Measurements from ENCODE around the gene FAM72B.
"Not testable (repeated sequence)": the region's sequence is repeated elsewhere in the genome, so short reads cannot be mapped to it uniquely, and the experiment has no call there.

Gene FAM72B

DNA sequence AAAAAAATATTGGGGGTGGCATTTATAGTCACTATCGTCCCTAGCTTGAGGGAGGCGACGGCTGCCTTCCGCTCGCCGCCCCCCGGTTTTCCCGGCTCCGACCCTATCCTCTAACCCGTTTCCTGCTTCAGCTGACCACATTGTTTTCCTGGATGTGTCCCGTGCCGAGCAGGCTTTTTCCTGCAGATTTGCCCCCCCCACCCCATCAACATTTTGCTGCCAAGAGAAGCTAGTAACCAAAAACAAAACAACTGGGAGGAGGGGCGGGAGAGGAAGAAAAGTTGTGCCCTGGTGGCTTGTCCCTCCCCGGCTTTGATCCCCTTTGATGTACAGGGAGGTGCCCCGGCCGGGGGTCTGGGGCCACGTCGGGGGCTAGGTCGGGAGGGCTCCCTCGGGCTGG is 2.1 kb upstream of the FAM72B start:
- not testable (repeated sequence) for H4K91ac ChIP-seq (ENCODE audit: low read depth, low read length, poor library complexity); H3K36me3 ChIP-seq (replicated peaks in 1 of 2; ENCODE audit: control insufficient read depth in 2 of 2, insufficient read depth in 2 of 2, low read length in 2 of 2); H3K14ac ChIP-seq (ENCODE audit: low read length); H2BK15ac ChIP-seq (ENCODE audit: low read length); H2BK120ac ChIP-seq (ENCODE audit: low read depth, low read length); H3K9ac ChIP-seq (ENCODE audit: low read depth, low read length, poor library complexity); H2AFZ ChIP-seq (ENCODE audit: low read length); H3K23ac ChIP-seq (ENCODE audit: low read depth, low read length, poor library complexity); H2AK5ac ChIP-seq (ENCODE audit: low read depth, low read length); H2BK5ac ChIP-seq (ENCODE audit: low read length); H3K4me3 ChIP-seq (ENCODE audit: low read length in 2 of 2); H3K18ac ChIP-seq (ENCODE audit: low read length); H3K79me1 ChIP-seq (ENCODE audit: low read depth, low read length); H3K9me3 ChIP-seq (replicated peaks in 1 of 2; ENCODE audit: control insufficient read depth in 2 of 2, insufficient read depth in 1 of 2, low read depth in 1 of 2, low read length in 2 of 2); H3K4me1 ChIP-seq (ENCODE audit: control insufficient read depth in 2 of 2, insufficient read depth in 1 of 2, low read depth in 1 of 2, low read length in 2 of 2); H2BK12ac ChIP-seq (ENCODE audit: low read length); H3K4ac ChIP-seq (ENCODE audit: low read length); H3K4me2 ChIP-seq (ENCODE audit: insufficient read depth, low read length, poor library complexity, severe bottlenecking); DNase-seq (ENCODE audit: low spot score); H3K27ac ChIP-seq (replicated peaks; ENCODE audit: low read length); H4K8ac ChIP-seq (ENCODE audit: low read depth, low read length); H3K27me3 ChIP-seq (ENCODE audit: control insufficient read depth in 3 of 3, insufficient read depth in 3 of 3, low read depth in 1 of 3, low read length in 3 of 3)
- WGBS, 2 donors (ENCODE audit: extremely low coverage in 2 of 2, insufficient read length in 2 of 2, insufficient replicate concordance in 1 of 2) = no CpG with 5 or more reads among the region's 20 CpGs

DNA sequence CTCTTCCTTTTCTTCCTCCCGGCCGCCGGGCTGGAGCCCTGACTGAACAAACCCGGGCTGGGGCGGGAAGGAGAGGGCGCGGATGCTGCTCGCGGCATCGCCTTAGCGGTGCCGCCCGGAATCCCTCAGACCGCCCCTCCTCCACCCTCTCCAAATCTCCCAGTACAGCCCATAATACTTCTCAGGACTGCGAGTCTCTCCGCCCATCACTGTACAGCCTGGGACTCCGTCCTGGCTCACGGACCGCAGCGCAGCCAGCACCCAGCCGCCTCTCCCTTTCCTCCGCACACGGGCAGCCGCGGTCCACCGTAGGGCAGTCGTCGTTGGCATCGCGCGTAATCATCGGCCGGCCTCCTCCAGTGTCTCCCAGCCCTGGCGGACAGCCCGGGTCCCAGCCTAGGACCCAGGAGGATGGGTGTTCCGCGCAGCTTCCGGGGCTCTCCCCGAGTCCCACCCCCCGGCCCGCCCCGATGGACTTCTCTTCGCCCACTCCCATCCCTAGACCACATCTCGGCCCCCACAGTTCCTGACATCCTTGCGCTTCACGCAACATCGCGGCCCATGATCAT is 1.1 kb upstream of the FAM72B start:
- H3K9ac ChIP-seq (ENCODE audit: low read depth, low read length, poor library complexity); H3K4me1 ChIP-seq (ENCODE audit: control insufficient read depth in 2 of 2, insufficient read depth in 1 of 2, low read depth in 1 of 2, low read length in 2 of 2); H3K79me1 ChIP-seq (ENCODE audit: low read depth, low read length); H2BK5ac ChIP-seq (ENCODE audit: low read length); H2BK15ac ChIP-seq (ENCODE audit: low read length); H3K27me3 ChIP-seq (ENCODE audit: control insufficient read depth in 3 of 3, insufficient read depth in 3 of 3, low read depth in 1 of 3, low read length in 3 of 3); H3K23ac ChIP-seq (ENCODE audit: low read depth, low read length, poor library complexity); H3K9me3 ChIP-seq (replicated peaks in 1 of 2; ENCODE audit: control insufficient read depth in 2 of 2, insufficient read depth in 1 of 2, low read depth in 1 of 2, low read length in 2 of 2); H3K4ac ChIP-seq (ENCODE audit: low read length); H4K91ac ChIP-seq (ENCODE audit: low read depth, low read length, poor library complexity); H2AFZ ChIP-seq (ENCODE audit: low read length); H3K18ac ChIP-seq (ENCODE audit: low read length); H3K4me2 ChIP-seq (ENCODE audit: insufficient read depth, low read length, poor library complexity, severe bottlenecking); DNase-seq (ENCODE audit: low spot score); H2AK5ac ChIP-seq (ENCODE audit: low read depth, low read length); H4K8ac ChIP-seq (ENCODE audit: low read depth, low read length); H2BK120ac ChIP-seq (ENCODE audit: low read depth, low read length); H3K27ac ChIP-seq (replicated peaks; ENCODE audit: low read length); H3K4me3 ChIP-seq (ENCODE audit: low read length in 2 of 2); H3K14ac ChIP-seq (ENCODE audit: low read length); H2BK12ac ChIP-seq (ENCODE audit: low read length); H3K36me3 ChIP-seq (replicated peaks in 1 of 2; ENCODE audit: control insufficient read depth in 2 of 2, insufficient read depth in 2 of 2, low read length in 2 of 2): not testable (repeated sequence)
- no CpG with 5 or more reads among the region's 48 CpGs for WGBS, 2 donors (ENCODE audit: extremely low coverage in 2 of 2, insufficient read length in 2 of 2, insufficient replicate concordance in 1 of 2)

DNA sequence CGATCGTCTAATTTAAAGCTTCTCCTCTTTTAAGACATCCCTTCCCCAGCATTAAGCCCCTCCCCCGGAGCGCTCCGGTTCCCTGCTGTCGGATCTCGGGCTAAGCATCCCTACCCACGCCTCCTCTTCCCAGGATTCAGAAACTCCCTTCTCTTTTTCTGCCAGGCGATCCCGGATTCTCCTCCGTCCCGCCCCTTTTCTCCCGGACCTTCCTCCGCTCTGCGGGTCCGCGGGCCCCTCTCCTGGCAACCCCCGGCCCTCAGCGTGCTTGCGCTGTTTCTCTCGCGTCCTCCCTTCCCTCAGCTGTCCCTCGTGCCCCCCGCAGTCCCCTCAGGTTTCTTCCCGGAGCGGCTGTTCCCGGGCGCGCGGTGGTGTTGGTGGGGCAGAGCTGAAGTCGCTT is 273 bp downstream of the FAM72B start:
- H3K36me3 ChIP-seq (replicated peaks in 1 of 2; ENCODE audit: control insufficient read depth in 2 of 2, insufficient read depth in 2 of 2, low read length in 2 of 2); H4K8ac ChIP-seq (ENCODE audit: low read depth, low read length); H3K27ac ChIP-seq (replicated peaks; ENCODE audit: low read length); H4K91ac ChIP-seq (ENCODE audit: low read depth, low read length, poor library complexity); H2AK5ac ChIP-seq (ENCODE audit: low read depth, low read length); H2BK12ac ChIP-seq (ENCODE audit: low read length); H3K18ac ChIP-seq (ENCODE audit: low read length); H2BK15ac ChIP-seq (ENCODE audit: low read length); H2BK5ac ChIP-seq (ENCODE audit: low read length); H3K9ac ChIP-seq (ENCODE audit: low read depth, low read length, poor library complexity); H3K23ac ChIP-seq (ENCODE audit: low read depth, low read length, poor library complexity); H2BK120ac ChIP-seq (ENCODE audit: low read depth, low read length); H3K27me3 ChIP-seq (ENCODE audit: control insufficient read depth in 3 of 3, insufficient read depth in 3 of 3, low read depth in 1 of 3, low read length in 3 of 3); H3K4me1 ChIP-seq (ENCODE audit: control insufficient read depth in 2 of 2, insufficient read depth in 1 of 2, low read depth in 1 of 2, low read length in 2 of 2); H3K4ac ChIP-seq (ENCODE audit: low read length); H3K79me1 ChIP-seq (ENCODE audit: low read depth, low read length); H3K14ac ChIP-seq (ENCODE audit: low read length); H3K9me3 ChIP-seq (replicated peaks in 1 of 2; ENCODE audit: control insufficient read depth in 2 of 2, insufficient read depth in 1 of 2, low read depth in 1 of 2, low read length in 2 of 2): not testable (repeated sequence)
- WGBS, 2 donors (ENCODE audit: extremely low coverage in 2 of 2, insufficient read length in 2 of 2, insufficient replicate concordance in 1 of 2) = no CpG with 5 or more reads among the region's 31 CpGs
- peak; percentile 1 for DNase-seq (ENCODE audit: low spot score)
- H3K4me2 ChIP-seq (ENCODE audit: insufficient read depth, low read length, poor library complexity, severe bottlenecking) = peak overlapping the region; percentile 25
- peak overlapping the region; percentile 45 to 75 for H3K4me3 ChIP-seq (ENCODE audit: low read length in 2 of 2)
- H2AFZ ChIP-seq (ENCODE audit: low read length) = peak overlapping the region; percentile 45

DNA sequence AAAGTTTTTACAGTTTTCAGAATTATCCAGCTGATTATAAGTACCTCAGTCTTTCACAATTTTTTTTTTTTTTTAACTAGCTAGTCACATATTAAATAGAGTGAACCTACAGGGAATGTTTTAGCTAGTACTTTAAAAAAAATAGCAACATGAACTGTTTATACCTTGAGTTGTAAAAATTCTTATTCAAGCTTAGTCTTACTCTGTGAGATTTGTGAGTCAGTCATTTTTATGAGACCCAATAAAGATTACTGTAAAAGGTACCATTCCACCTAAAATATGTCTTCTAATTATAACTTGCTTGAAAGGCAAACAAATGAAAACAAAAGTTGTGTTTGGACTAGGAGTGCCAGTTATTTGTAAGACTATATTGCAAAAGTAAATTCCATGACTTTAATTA is 5.9 kb downstream of the FAM72B start:
- not testable (repeated sequence) for H3K4me3 ChIP-seq (ENCODE audit: low read length in 2 of 2); H3K14ac ChIP-seq (ENCODE audit: low read length); H3K4me1 ChIP-seq (ENCODE audit: control insufficient read depth in 2 of 2, insufficient read depth in 1 of 2, low read depth in 1 of 2, low read length in 2 of 2); H3K27ac ChIP-seq (replicated peaks; ENCODE audit: low read length); H2BK12ac ChIP-seq (ENCODE audit: low read length); H3K23ac ChIP-seq (ENCODE audit: low read depth, low read length, poor library complexity); H2BK5ac ChIP-seq (ENCODE audit: low read length); H3K27me3 ChIP-seq (ENCODE audit: control insufficient read depth in 3 of 3, insufficient read depth in 3 of 3, low read depth in 1 of 3, low read length in 3 of 3); H2AK5ac ChIP-seq (ENCODE audit: low read depth, low read length); H2BK120ac ChIP-seq (ENCODE audit: low read depth, low read length); H3K4me2 ChIP-seq (ENCODE audit: insufficient read depth, low read length, poor library complexity, severe bottlenecking); H3K9me3 ChIP-seq (replicated peaks in 1 of 2; ENCODE audit: control insufficient read depth in 2 of 2, insufficient read depth in 1 of 2, low read depth in 1 of 2, low read length in 2 of 2); H3K18ac ChIP-seq (ENCODE audit: low read length); H3K9ac ChIP-seq (ENCODE audit: low read depth, low read length, poor library complexity); H4K91ac ChIP-seq (ENCODE audit: low read depth, low read length, poor library complexity); H2AFZ ChIP-seq (ENCODE audit: low read length); H3K36me3 ChIP-seq (replicated peaks in 1 of 2; ENCODE audit: control insufficient read depth in 2 of 2, insufficient read depth in 2 of 2, low read length in 2 of 2); DNase-seq (ENCODE audit: low spot score); H3K79me1 ChIP-seq (ENCODE audit: low read depth, low read length); H3K4ac ChIP-seq (ENCODE audit: low read length); H2BK15ac ChIP-seq (ENCODE audit: low read length); H4K8ac ChIP-seq (ENCODE audit: low read depth, low read length)
